GM19372 (cell line): ENCODE measurements around the gene ASB2.

Experiments used
- ATAC-seq: cut with Tn5 transposase; IDR thresholded peaks from one replicate; pipeline ENCODE4 v1.9.1; 2021; ENCODE audit warnings: mild to moderate bottlenecking, low read depth, moderate library complexity; ENCODE audit not compliant: unreplicated experiment

Gene ASB2

DNA sequence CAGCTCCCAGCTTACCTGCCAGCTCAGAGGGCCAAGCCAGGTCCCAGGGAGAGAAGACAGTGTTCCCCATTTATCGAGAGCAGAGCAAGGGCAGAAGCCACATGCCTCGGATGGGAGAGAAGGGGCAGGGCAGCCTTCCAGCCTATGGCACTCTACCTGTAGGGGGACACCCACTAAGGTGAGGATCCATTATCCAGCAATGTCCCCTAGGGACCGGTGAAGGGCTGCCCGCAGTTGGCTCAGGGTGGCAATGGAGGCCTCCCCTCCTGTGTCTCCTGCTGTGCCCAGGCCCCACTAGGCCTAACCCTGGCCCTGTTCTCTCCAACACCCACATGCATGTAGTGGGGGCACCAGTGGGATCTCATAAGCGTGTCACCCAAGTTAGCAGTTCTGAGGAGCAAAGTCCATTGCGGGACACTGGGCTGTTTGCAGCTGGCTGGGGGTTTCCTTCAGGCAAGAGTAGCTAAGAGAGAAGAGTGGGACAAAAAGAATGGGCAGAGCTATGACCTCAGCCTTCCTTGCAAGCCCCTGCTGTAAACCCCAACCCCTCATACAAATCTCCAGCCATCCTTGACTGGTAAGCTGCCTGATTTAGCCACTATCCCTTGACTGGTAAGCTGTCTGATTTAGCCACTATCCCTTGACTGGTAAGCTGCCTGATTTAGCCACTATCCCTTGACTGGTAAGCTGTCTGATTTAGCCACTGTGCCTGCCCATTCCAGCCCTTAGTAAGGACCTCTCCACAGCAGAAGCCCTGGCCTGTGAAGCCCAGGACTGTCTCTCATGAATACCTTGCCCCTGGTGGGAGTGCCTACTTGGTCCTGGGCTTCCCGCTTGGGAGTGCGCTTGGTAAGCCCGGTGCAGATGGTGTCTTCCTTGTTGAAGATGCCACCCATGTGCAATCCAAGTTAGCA is 5.2 kb upstream of the ASB2 start:
- no peak for ATAC-seq

DNA sequence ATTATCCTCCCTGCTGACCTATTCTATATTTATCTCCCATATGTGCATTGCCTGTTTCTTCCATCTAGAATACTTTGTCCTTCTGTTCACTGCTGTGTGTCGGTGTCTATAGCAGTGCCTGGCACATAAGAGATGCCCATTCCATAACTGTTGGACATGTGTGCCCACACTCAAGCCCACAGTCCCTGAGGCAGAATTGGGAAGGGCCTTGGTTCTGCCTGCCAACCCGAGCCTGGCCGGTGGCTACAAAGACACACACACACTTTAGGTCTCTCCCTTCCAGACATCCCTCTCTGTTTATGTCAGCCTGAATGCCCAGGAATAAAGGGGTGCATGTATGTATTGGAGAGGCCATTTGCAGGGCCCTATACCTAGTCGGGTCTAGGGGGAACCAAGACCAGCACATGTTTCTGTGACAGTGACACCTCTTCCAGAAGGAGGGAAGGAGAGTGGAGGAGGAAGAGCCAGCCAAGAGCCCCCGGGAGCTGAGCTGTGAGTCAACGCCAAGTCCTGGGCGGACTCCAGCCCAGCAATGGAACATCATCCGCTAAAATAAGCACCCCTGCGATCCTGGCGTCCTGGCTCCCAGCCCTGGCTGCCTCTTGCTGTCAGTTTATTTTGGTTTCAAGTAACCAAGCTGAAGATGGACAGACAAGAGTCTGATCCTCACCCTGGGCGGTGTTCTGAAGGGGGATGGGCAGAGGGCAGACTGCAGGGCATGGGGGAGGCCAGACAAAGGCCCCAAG is 4.3 kb upstream of the ASB2 start:
- no peak for ATAC-seq

DNA sequence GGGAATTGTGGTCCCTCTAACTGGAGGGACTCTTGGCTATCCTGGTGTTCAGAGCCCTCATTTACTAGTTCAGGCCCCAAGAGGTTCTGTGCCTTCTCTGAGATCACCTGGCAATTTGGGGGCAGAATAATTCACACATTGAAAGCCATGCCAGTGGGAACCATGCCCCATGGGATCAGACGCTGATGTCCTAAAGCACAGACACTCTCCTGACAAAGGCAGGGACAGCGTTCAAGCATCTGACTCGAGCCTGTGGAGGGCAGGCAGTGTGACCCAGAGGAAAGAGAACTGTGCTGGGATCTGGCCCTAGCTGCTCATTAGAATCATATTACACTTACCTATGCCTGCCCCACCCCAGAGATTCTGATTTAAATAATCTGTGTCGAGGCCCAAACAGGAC is 2.4 kb upstream of the ASB2 start:
- ATAC-seq = peak; percentile 1

- ATAC-seq = peak; percentile 63
Measured at GRCh38 chr14:93977790-93978581, 1.6 kb upstream of the ASB2 start.

DNA sequence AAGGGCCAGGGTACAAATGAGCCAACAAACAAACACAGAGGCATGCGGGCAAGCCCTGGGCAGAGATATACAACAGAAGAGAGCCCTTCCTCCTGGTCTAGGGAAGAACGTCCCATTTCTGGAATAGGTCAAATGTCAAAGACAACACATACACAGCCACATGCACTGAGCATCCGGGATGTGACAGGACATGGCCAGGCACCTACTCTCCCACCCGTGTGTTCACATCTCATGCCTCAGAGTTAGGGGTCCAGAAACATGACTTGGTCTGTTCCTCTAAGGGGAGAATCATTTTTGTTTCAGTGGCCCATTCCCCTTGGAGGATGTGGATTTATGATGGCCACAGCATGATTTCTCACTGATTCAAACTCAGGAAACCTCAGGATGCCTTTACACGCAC is 801 bp upstream of the ASB2 start:
- no peak for ATAC-seq

DNA sequence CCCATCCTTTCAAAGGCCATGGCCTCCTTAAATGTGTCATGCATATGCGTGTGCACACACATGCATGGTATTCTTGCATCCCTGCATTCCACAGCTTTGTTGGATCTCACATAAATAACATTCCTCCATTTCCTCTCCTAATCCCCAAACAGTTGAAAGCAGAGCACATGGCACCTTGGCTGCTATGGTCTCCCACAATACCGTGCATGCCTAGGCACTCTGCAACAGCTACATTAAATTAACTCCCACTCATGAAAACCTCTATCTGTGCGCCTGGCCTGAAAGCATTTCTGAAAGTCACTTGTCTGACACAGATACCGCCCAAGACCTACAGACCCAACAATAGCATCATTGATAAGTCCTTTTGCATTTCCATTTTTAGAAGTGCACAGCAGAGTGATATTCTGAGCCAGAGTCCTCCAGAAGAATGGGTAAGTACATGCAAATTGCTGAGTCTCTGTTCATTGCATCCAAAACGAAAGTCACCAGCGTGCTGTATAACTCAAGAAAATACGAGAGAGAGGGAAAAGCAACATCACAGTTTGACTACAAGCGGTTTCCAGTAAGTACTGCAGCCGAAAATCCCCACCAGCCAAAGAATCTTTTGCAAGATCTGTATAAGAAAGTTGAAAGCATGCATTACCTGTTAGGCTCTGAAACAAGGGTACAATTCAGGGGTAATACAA is 436 bp downstream of the ASB2 start:
- peak; percentile 57 for ATAC-seq

DNA sequence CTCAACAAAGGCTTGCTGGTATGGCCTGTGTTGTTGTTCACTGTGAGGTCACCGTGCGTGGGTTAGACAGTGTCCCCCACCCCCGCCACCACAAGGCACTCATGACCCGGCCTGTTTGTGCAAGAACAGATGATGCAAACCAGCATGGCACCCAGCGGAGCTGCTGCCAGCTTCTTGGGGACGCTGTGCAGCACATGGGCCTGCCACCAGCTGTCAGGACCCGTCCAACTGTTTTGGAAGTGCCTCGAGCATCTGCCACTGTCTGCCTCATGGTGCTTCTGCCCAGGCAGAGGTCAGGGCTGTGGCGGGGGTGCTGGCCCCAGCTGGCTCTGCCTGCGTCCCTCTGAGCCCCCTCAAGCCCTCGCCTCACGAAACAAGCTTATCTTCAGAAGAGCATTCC is 1.5 kb downstream of the ASB2 start:
- no peak for ATAC-seq

- ATAC-seq = no peak
Measured at GRCh38 chr14:93974299-93974698, 2.1 kb downstream of the ASB2 start.

GRCh38 chr14:93973607-93974006 is 2.8 kb downstream of the ASB2 start:
- no peak for ATAC-seq

- no peak for ATAC-seq
Measured at GRCh38 chr14:93972618-93973205, 3.7 kb downstream of the ASB2 start.

DNA sequence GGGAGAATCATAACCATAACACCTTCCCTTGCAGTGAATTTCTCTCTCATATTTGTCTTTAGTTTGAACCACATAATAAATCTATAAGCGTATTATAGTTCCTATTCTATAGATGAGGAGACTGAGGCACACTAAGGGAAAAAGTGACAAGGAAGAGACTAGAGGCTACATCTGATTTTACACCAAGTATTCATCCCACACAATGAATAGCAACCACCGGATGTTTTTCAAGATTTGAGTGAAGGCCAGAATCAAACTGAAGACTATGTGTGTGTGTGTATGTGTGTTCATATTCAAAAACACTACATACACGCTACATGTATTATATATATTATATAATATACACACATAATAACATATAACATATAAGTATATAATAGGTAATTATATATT is 4.7 kb downstream of the ASB2 start:
- ATAC-seq = peak; percentile 2

DNA sequence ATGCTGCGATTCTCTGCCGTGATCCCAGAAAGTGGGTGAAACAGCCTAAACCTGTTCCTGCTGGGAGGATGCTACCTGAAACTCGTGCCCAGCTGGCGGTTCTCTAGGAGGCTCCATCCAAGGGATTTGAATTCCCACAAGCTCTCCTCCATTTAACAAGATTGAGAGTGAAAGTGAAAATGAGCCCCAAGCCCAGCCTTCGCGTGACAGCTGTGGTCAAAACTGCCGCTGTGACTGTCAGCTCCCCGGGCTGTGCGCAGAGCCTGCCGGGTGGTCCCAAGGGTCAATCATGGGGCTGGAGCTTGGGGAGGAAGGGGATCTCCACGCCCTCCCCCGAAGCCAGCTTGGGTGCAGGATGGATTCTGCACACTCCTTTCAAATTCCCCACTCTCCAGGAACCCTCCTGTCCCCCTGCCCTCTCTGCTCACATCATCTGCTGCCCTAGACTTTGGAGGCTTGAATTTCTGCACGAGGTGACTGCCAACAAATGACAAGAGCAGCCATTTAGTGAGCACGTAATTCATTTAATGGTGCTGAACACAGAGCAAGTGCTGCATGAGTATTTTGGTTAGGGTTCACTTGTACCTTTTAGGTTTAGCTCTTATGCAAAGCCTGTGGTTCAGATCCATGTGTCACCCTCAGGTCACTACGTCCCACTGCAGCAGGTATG is 5.3 kb downstream of the ASB2 start:
- ATAC-seq = peak; percentile 40

- ATAC-seq = no peak
Measured at GRCh38 chr14:93970585-93970964, 5.8 kb downstream of the ASB2 start.

GRCh38 chr14:93969082-93969828 is 7.1 kb downstream of the ASB2 start:
- ATAC-seq = no peak

- peak; percentile 41 for ATAC-seq
Measured at GRCh38 chr14:93967637-93968250, 8.6 kb downstream of the ASB2 start.

- no peak for ATAC-seq
Measured at GRCh38 chr14:93965946-93966474, 10.4 kb downstream of the ASB2 start.

GRCh38 chr14:93965287-93965821 is 11.0 kb downstream of the ASB2 start:
- ATAC-seq = no peak

DNA sequence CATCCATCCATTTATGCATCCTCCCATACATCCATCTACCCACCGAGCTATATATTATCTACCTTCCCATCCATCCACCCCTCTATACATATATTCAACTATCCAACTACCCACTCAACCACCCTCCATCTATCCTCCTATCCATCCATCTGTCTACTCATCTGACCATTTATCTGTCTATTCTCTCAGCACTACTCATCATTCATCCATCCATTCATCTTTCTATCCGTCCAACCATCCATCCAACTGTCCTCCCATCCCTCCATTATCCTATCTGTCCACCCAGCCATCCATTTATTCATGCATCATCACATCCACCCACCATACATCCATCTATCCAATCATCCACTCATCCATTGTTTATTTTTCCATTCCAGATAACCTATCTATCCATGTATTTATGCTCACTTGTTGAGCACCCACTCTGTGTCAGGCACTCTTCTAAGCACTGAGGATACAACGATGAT is 11.5 kb downstream of the ASB2 start:
- no peak for ATAC-seq
